Limb (tissue), 2 donors: ENCODE measurements around the gene SLC41A3.
"Not testable (repeated sequence)": the region's sequence is repeated elsewhere in the genome, so short reads cannot be mapped to it uniquely, and the experiment has no call there.

Experiments
- DNase-seq, 2 donors: peaks; one replicate each; pipeline ENCODE4 v3.0.0-alpha.2; 2016; ENCODE audit errors: extremely low spot score in 2 of 2

SLC41A3 gene

GRCh38 chr3:126083511-126083912 lies 412 bp downstream of the SLC41A3 start:
- DNase-seq = peak in 1 of 2 donors; percentile 24

GRCh38 chr3:126083138-126083445 lies 832 bp downstream of the SLC41A3 start:
- DNase-seq = no peak

GRCh38 chr3:126082362-126083137 lies 1.4 kb downstream of the SLC41A3 start:
- no peak for DNase-seq

- DNase-seq = no peak
Observed at GRCh38 chr3:126081618-126082361, 2.1 kb downstream of the SLC41A3 start.

GRCh38 chr3:126080970-126081369 lies 3.0 kb downstream of the SLC41A3 start:
- DNase-seq = no peak

GRCh38 chr3:126078866-126079265 lies 5.1 kb downstream of the SLC41A3 start:
- no peak for DNase-seq

GRCh38 chr3:126077754-126078153 lies 6.2 kb downstream of the SLC41A3 start:
- no peak for DNase-seq

- no peak for DNase-seq
Observed at GRCh38 chr3:126076140-126076539, 7.8 kb downstream of the SLC41A3 start.

- no peak for DNase-seq
Observed at GRCh38 chr3:126070146-126070545, 13.8 kb downstream of the SLC41A3 start.

GRCh38 chr3:126067959-126068358 lies 16.0 kb downstream of the SLC41A3 start:
- DNase-seq = no peak

GRCh38 chr3:126066676-126067075 lies 17.2 kb downstream of the SLC41A3 start:
- not testable (repeated sequence) for DNase-seq

GRCh38 chr3:126065876-126066275 lies 18.0 kb downstream of the SLC41A3 start:
- no peak for DNase-seq

- DNase-seq = no peak
Observed at GRCh38 chr3:126064627-126065258, 19.2 kb downstream of the SLC41A3 start.

GRCh38 chr3:126063358-126063965 lies 20.5 kb downstream of the SLC41A3 start:
- DNase-seq = no peak

- DNase-seq = no peak
Observed at GRCh38 chr3:126061301-126062032, 22.5 kb downstream of the SLC41A3 start.

GRCh38 chr3:126060613-126061145 lies 23.2 kb downstream of the SLC41A3 start:
- no peak for DNase-seq

- no peak for DNase-seq
Observed at GRCh38 chr3:126058666-126059065, 25.3 kb downstream of the SLC41A3 start.

GRCh38 chr3:126057936-126058335 lies 26.0 kb downstream of the SLC41A3 start:
- no peak for DNase-seq

- DNase-seq = no peak
Observed at GRCh38 chr3:126057501-126057819, 26.5 kb downstream of the SLC41A3 start.

GRCh38 chr3:126056681-126057500 lies 27.0 kb downstream of the SLC41A3 start:
- no peak for DNase-seq
